Measurements from ENCODE around the gene U2AF1.
"Not testable (repeated sequence)": the region's sequence is repeated elsewhere in the genome, so short reads cannot be mapped to it uniquely, and the experiment has no call there.

Gene U2AF1

GRCh38 chr21:43045165-43045875 lies 62.0 kb downstream of the U2AF1 start:
- not testable (repeated sequence) for H3K4me1 ChIP-seq (ENCODE audit: insufficient read depth, low read length); H3K9me3 ChIP-seq (ENCODE audit: insufficient read depth, low read depth, low read length); H3K27me3 ChIP-seq (ENCODE audit: insufficient read depth, low read length); H3K27ac ChIP-seq (ENCODE audit: low read length); H3K36me3 ChIP-seq (ENCODE audit: insufficient read depth, low read depth, low read length); H3K4me3 ChIP-seq (ENCODE audit: low read length); H3K9ac ChIP-seq (ENCODE audit: low read depth, low read length)

GRCh38 chr21:43044547-43044946 lies 62.8 kb downstream of the U2AF1 start:
- H3K4me3 ChIP-seq (ENCODE audit: low read length); H3K9ac ChIP-seq (ENCODE audit: low read depth, low read length); H3K27ac ChIP-seq (ENCODE audit: low read length); H3K27me3 ChIP-seq (ENCODE audit: insufficient read depth, low read length); H3K9me3 ChIP-seq (ENCODE audit: insufficient read depth, low read depth, low read length); H3K36me3 ChIP-seq (ENCODE audit: insufficient read depth, low read depth, low read length); H3K4me1 ChIP-seq (ENCODE audit: insufficient read depth, low read length): not testable (repeated sequence)

- not testable (repeated sequence) for H3K27ac ChIP-seq (ENCODE audit: low read length); H3K9me3 ChIP-seq (ENCODE audit: insufficient read depth, low read depth, low read length); H3K27me3 ChIP-seq (ENCODE audit: insufficient read depth, low read length); H3K4me3 ChIP-seq (ENCODE audit: low read length); H3K36me3 ChIP-seq (ENCODE audit: insufficient read depth, low read depth, low read length); H3K4me1 ChIP-seq (ENCODE audit: insufficient read depth, low read length); H3K9ac ChIP-seq (ENCODE audit: low read depth, low read length)
Observed at GRCh38 chr21:43043291-43043690, 64.1 kb downstream of the U2AF1 start.
